Keratinocyte (primary cell): ENCODE data around the gene FGF4. TPM values are rescaled to one million over a fixed set of nuclear protein-coding genes. Genes with fewer than 3 reads are reported as not detected.

Experiments used
- DNase-seq: peaks from one replicate; pipeline ENCODE4 v3.0.0-alpha.2; 2011; ENCODE audit warnings: low read depth, missing footprints, low spot score
- FAIRE-seq: peaks from 2 replicates; lab custom pipeline; 2011; peaks lifted over from hg19 to GRCh38; lab: Jason Lieb, UNC
- H2AFZ ChIP-seq: 2 replicates; pipeline ENCODE4 v1.6.0; 2012; ENCODE audit warnings: low read length, control low read depth, inconsistent platforms; ENCODE audit not compliant: control insufficient read depth
- H3K27ac ChIP-seq: 2 replicates; pipeline ENCODE4 v1.5.1; 2011; ENCODE audit warnings: low read length; ENCODE audit not compliant: control insufficient read depth, insufficient read depth
- H3K27me3 ChIP-seq: 3 replicates; pipeline ENCODE4 v1.6.0; 2011; ENCODE audit warnings: low read length; ENCODE audit not compliant: control insufficient read depth, insufficient read depth; ENCODE audit errors: extremely low read depth
- H3K36me3 ChIP-seq, 2 experiments: 2 replicates in 1 of 2; 3 replicates in 1 of 2; pipeline ENCODE4 v1.5.1; 2011; ENCODE audit warnings: low read length in 2 of 2, mild to moderate bottlenecking in 1 of 2; ENCODE audit not compliant: control insufficient read depth in 2 of 2, insufficient read depth in 2 of 2; ENCODE audit errors: extremely low read depth in 1 of 2
- H3K4me1 ChIP-seq: 3 replicates; pipeline ENCODE4 v1.5.1; 2011; ENCODE audit warnings: low read length; ENCODE audit not compliant: control insufficient read depth, insufficient read depth; ENCODE audit errors: extremely low read depth
- H3K4me2 ChIP-seq: 3 replicates; pipeline ENCODE4 v1.6.0; 2011; ENCODE audit warnings: low read depth, low read length; ENCODE audit not compliant: control insufficient read depth, insufficient read depth; ENCODE audit errors: extremely low read depth
- H3K4me3 ChIP-seq, 3 experiments: fragments of 200-600 bp in 1 of 3; sonication (generic) in 1 of 3; 2 replicates in 2 of 3; 3 replicates in 1 of 3; pipeline ENCODE4 v1.5.1; 2011 to 2016; ENCODE audit warnings: low read length in 3 of 3, mild to moderate bottlenecking in 3 of 3, control low read depth in 2 of 3, inconsistent platforms in 1 of 3, low read depth in 1 of 3, mixed read lengths in 1 of 3, mixed run types in 1 of 3, moderate library complexity in 1 of 3; ENCODE audit not compliant: control insufficient read depth in 2 of 3, insufficient read depth in 2 of 3; ENCODE audit errors: extremely low read depth in 1 of 3
- H3K79me2 ChIP-seq: 2 replicates; pipeline ENCODE4 v1.6.0; 2012; ENCODE audit warnings: low read length; ENCODE audit not compliant: control insufficient read depth, insufficient read depth
- H3K9ac ChIP-seq: 3 replicates; pipeline ENCODE4 v1.6.0; 2011; ENCODE audit warnings: low read length; ENCODE audit not compliant: control insufficient read depth, insufficient read depth; ENCODE audit errors: extremely low read depth
- H3K9me1 ChIP-seq: 3 replicates; pipeline ENCODE4 v1.6.0; 2011; ENCODE audit warnings: low read length; ENCODE audit not compliant: control insufficient read depth, insufficient read depth; ENCODE audit errors: extremely low read depth
- H3K9me3 ChIP-seq: 2 replicates; pipeline ENCODE4 v1.5.1; 2012; ENCODE audit warnings: low read depth, low read length; ENCODE audit not compliant: control insufficient read depth
- H4K20me1 ChIP-seq: 3 replicates; pipeline ENCODE4 v1.6.0; 2011; ENCODE audit warnings: low read length; ENCODE audit not compliant: control insufficient read depth, insufficient read depth; ENCODE audit errors: extremely low read depth
- EZH2 ChIP-seq: IDR thresholded peaks from one replicate; pipeline ENCODE4 v1.6.1; 2012; ENCODE audit warnings: inconsistent platforms, mild to moderate bottlenecking, low read length, moderate library complexity
- dilution Hi-C: fragments of 300-500 bp; cut with MboI; formaldehyde crosslinking; loops from one replicate; pipeline ENCODE4 v1.7.0; 2020; ENCODE audit warnings: low sequenced_read_pairs; ENCODE audit not compliant: extremely low pct_ligation_motif_present
- polyA plus RNA-seq, 5 experiments: library from polyadenylated mRNA; depleted of rRNA in 3 of 5; stranded (reverse) in 3 of 5; stranded (forward) in 1 of 5; unstranded in 1 of 5; fragments of >200 nt; gene quantifications; 1 replicate in 1 of 5; 2 replicates in 3 of 5; 3 replicates in 1 of 5; pipeline versions ENCODE4 v1.2.1 to v1.2.3, GENCODE V29; 2011 to 2012; ENCODE audit warnings: missing spikeins in 2 of 5, low read depth in 1 of 5, low replicate concordance in 1 of 5
- TF ChIP-seq, protein P1 (sequence below), 3 experiments: IDR thresholded peaks in 1 of 3; conservative IDR thresholded peaks in 1 of 3; optimal IDR thresholded peaks in 1 of 3; 2 replicates in 2 of 3; 3 replicates in 1 of 3; pipeline versions ENCODE3 to v1.5.1; 2011; ENCODE audit warnings: low read length in 3 of 3, mild to moderate bottlenecking in 3 of 3, moderate library complexity in 2 of 3, control low read depth in 1 of 3, inconsistent platforms in 1 of 3; ENCODE audit not compliant: insufficient read depth in 2 of 3; ENCODE audit errors: extremely low read depth in 1 of 3

The FGF4 gene
- polyA plus RNA-seq, 1 donor (not counting 4 experiments of a cell fraction or from before 2014, with no cell fraction given) = not detected

DNA sequence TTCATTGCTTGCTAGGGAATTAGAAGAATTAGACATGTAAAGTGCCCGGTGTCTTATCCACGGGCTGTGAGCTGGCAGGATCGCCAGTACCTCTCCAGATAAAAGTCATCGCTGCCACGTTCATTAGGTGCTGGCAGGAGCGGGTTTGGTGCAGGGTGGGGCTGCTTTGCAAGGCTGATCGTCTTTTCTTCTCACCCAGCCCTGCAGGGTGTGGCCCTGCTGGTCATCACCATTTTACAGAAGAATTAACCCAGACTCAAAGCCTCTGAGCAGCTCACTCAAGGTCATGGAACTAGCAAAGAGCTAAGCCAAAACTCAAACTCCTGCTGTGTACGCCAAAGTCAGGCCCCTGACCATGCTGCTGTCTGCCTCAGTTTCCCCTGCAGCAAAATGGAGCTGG is 6.1 kb upstream of the FGF4 start:
- DNase-seq (no peak), FAIRE-seq (no peak)
- Histone ChIP-seq H2AFZ (no peak overlapping the region), H3K27ac (no peak overlapping the region), H3K27me3 (peaks cover 11% of the 10 kb centered on the region), H4K20me1 (no peaks in the 10 kb centered on the region), H3K4me1 (no peaks in the 10 kb centered on the region), H3K79me2 (no peaks in the 10 kb centered on the region), H3K4me2 (no peak overlapping the region), H3K36me3 (no peaks in the 10 kb centered on the region), H3K4me3 (no peak overlapping the region), H3K9me1 (no peaks in the 10 kb centered on the region), H3K9me3 (no peaks in the 10 kb centered on the region), H3K9ac (no peak overlapping the region)
- TF ChIP-seq EZH2 = no peak
- TF ChIP-seq, protein P1, sequence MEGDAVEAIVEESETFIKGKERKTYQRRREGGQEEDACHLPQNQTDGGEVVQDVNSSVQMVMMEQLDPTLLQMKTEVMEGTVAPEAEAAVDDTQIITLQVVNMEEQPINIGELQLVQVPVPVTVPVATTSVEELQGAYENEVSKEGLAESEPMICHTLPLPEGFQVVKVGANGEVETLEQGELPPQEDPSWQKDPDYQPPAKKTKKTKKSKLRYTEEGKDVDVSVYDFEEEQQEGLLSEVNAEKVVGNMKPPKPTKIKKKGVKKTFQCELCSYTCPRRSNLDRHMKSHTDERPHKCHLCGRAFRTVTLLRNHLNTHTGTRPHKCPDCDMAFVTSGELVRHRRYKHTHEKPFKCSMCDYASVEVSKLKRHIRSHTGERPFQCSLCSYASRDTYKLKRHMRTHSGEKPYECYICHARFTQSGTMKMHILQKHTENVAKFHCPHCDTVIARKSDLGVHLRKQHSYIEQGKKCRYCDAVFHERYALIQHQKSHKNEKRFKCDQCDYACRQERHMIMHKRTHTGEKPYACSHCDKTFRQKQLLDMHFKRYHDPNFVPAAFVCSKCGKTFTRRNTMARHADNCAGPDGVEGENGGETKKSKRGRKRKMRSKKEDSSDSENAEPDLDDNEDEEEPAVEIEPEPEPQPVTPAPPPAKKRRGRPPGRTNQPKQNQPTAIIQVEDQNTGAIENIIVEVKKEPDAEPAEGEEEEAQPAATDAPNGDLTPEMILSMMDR (optimal IDR thresholded peaks at IDR 0.05 in 1 of 3, IDR thresholded peaks at IDR 0.05 in 1 of 3, conservative IDR thresholded peaks at IDR 0.05 in 1 of 3; ENCODE audit: extremely low read depth in 1 of 3, insufficient read depth in 2 of 3, low read length in 3 of 3) = no peak
- dilution Hi-C loops = no loop called here

DNA sequence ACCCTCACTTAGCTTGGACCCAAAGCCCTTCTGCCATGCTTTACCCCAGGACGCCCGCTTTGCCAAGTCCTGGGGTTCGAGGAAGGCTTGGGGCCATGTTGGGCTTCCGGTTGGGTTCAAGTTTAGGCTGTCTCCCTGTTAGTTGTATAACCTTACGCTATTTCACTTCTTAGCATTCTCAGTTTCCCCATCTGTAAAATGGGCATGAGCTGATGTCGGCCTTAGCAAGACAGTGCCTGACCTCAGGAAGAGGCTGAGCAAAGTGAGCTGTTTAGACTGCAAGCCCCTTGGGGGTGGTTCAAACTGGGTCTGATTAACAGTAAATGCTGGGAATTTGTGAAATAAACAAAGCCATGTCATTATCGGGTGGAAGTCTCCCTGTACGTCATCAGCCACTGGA is 3.2 kb upstream of the FGF4 start:
- Histone ChIP-seq H3K4me2 (no peak overlapping the region), H3K9ac (no peak overlapping the region), H3K36me3 (no peaks in the 10 kb centered on the region), H2AFZ (no peak overlapping the region), H3K9me1 (no peaks in the 10 kb centered on the region), H3K27ac (no peak overlapping the region), H3K4me1 (no peaks in the 10 kb centered on the region), H3K27me3 (peaks cover 40% of the 10 kb centered on the region), H4K20me1 (peaks cover 3% of the 10 kb centered on the region), H3K9me3 (no peaks in the 10 kb centered on the region), H3K79me2 (no peaks in the 10 kb centered on the region), H3K4me3 (no peak overlapping the region)
- FAIRE-seq = no peak
- DNase-seq = no peak
- dilution Hi-C loops = no loop called here
- TF ChIP-seq, protein P1 (optimal IDR thresholded peaks at IDR 0.05 in 1 of 3, IDR thresholded peaks at IDR 0.05 in 1 of 3, conservative IDR thresholded peaks at IDR 0.05 in 1 of 3; ENCODE audit: extremely low read depth in 1 of 3, insufficient read depth in 2 of 3, low read length in 3 of 3) = no peak
- TF ChIP-seq EZH2 = no peak
